ENCODE results near the gene EML1.

EML1 gene

GRCh38 chr14:99792210-99792535 lies 1.0 kb upstream of the EML1 start:
- no peak overlapping the region for H3K4me3 ChIP-seq (ENCODE audit: low read depth, low read length)
- no peak for DNase-seq (ENCODE audit: low read depth)
- no peak for TF ChIP-seq POLR2A (IDR thresholded peaks at IDR 0.05; ENCODE audit: extremely low read depth, insufficient read length)
- TF ChIP-seq CTCF (IDR thresholded peaks at IDR 0.05; ENCODE audit: low read depth, low read length): no peak
- no peak for TF ChIP-seq MAX (IDR thresholded peaks at IDR 0.05; ENCODE audit: low read depth, low read length)
- no peak for TF ChIP-seq MYC (IDR thresholded peaks at IDR 0.05; ENCODE audit: low read depth, low read length)

- TF ChIP-seq MYC (IDR thresholded peaks at IDR 0.05; ENCODE audit: low read depth, low read length): no peak
- no peak for TF ChIP-seq POLR2A (IDR thresholded peaks at IDR 0.05; ENCODE audit: extremely low read depth, insufficient read length)
- TF ChIP-seq CTCF (IDR thresholded peaks at IDR 0.05; ENCODE audit: low read depth, low read length): no peak
- no peak for TF ChIP-seq MAX (IDR thresholded peaks at IDR 0.05; ENCODE audit: low read depth, low read length)
- no peak for DNase-seq (ENCODE audit: low read depth)
- H3K4me3 ChIP-seq (ENCODE audit: low read depth, low read length): no peak overlapping the region
These were observed 531 bp upstream of the EML1 start for GRCh38 chr14:99792551-99793212.

- DNase-seq (ENCODE audit: low read depth): no peak
- no peak for TF ChIP-seq POLR2A (IDR thresholded peaks at IDR 0.05; ENCODE audit: extremely low read depth, insufficient read length)
- no peak for TF ChIP-seq CTCF (IDR thresholded peaks at IDR 0.05; ENCODE audit: low read depth, low read length)
- no peak for TF ChIP-seq MAX (IDR thresholded peaks at IDR 0.05; ENCODE audit: low read depth, low read length)
- no peak for TF ChIP-seq MYC (IDR thresholded peaks at IDR 0.05; ENCODE audit: low read depth, low read length)
- no peak overlapping the region for H3K4me3 ChIP-seq (ENCODE audit: low read depth, low read length)
These were observed 1.1 kb downstream of the EML1 start for GRCh38 chr14:99794151-99794780.

- no peak for DNase-seq (ENCODE audit: low read depth)
- TF ChIP-seq POLR2A (IDR thresholded peaks at IDR 0.05; ENCODE audit: extremely low read depth, insufficient read length) (no peak), CTCF (IDR thresholded peaks at IDR 0.05; ENCODE audit: low read depth, low read length) (no peak), MYC (IDR thresholded peaks at IDR 0.05; ENCODE audit: low read depth, low read length) (no peak), MAX (IDR thresholded peaks at IDR 0.05; ENCODE audit: low read depth, low read length) (no peak)
- H3K4me3 ChIP-seq (ENCODE audit: low read depth, low read length): no peak overlapping the region
These were observed 1.8 kb downstream of the EML1 start for GRCh38 chr14:99795046-99795445.

GRCh38 chr14:99797231-99797630 lies 4.0 kb downstream of the EML1 start:
- DNase-seq (ENCODE audit: low read depth): no peak
- no peak for TF ChIP-seq MAX (IDR thresholded peaks at IDR 0.05; ENCODE audit: low read depth, low read length)
- no peak for TF ChIP-seq MYC (IDR thresholded peaks at IDR 0.05; ENCODE audit: low read depth, low read length)
- no peak for TF ChIP-seq CTCF (IDR thresholded peaks at IDR 0.05; ENCODE audit: low read depth, low read length)
- no peak for TF ChIP-seq POLR2A (IDR thresholded peaks at IDR 0.05; ENCODE audit: extremely low read depth, insufficient read length)
- H3K4me3 ChIP-seq (ENCODE audit: low read depth, low read length): no peak overlapping the region

Data from NB4 (cell line).